ENCODE data around the gene TYW1B. TPM values are rescaled to one million over a fixed set of nuclear protein-coding genes. Genes with fewer than 3 reads are reported as not detected.
A peak's percentile ranks its signal among the peaks of the same experiment; 100 is the strongest.
"Not testable (repeated sequence)": the region's sequence is repeated elsewhere in the genome, so short reads cannot be mapped to it uniquely, and the experiment has no call there.

Gene TYW1B
- total and polyA plus RNA-seq, 2 donors (not counting 1 experiment from before 2014, with no cell fraction given) = 4.7 to 6.1 TPM

- Histone ChIP-seq H4K20me1 (ENCODE audit: control insufficient read depth, extremely low read depth, insufficient read depth, low read length) (no peaks in the 10 kb centered on the region), H3K9ac (ENCODE audit: insufficient read depth, low read length) (no peak overlapping the region), H3K9me3 (ENCODE audit: control insufficient read depth, insufficient read depth, low read depth, low read length) (no peaks in the 10 kb centered on the region), H3K36me3 (ENCODE audit: control insufficient read depth, insufficient read depth, low read length) (no peaks in the 10 kb centered on the region), H3K27me3 (ENCODE audit: control insufficient read depth, insufficient read depth, low read length) (no peaks in the 10 kb centered on the region), H2AFZ (ENCODE audit: low read length) (no peak overlapping the region), H3K27ac (ENCODE audit: insufficient read depth, low read length) (no peak overlapping the region), H3K4me2 (ENCODE audit: extremely low read depth, insufficient read depth, low read length) (no peak overlapping the region), H3K4me3 (replicated peaks in 1 of 4; ENCODE audit: control extremely low read depth in 1 of 4, insufficient read depth in 1 of 4, low read depth in 3 of 4, low read length in 4 of 4) (no peak overlapping the region), H3K79me2 (ENCODE audit: control insufficient read depth, insufficient read depth, low read length) (no peaks in the 10 kb centered on the region), H3K4me1 (ENCODE audit: control insufficient read depth, extremely low read depth, insufficient read depth, low read length) (no peaks in the 10 kb centered on the region)
- TF ChIP-seq CTCF (conservative IDR thresholded peaks at IDR 0.05 in 1 of 2, IDR thresholded peaks at IDR 0.05 in 1 of 2; ENCODE audit: low read depth in 1 of 2, low read length in 2 of 2) = no peak
- no peak for TF ChIP-seq EZH2 (IDR thresholded peaks at IDR 0.05; ENCODE audit: low read length, missing control alignments)
- DNase-seq (ENCODE audit: low read depth in 2 of 2) = no peak
Measured at GRCh38 chr7:72753781-72754180, 74.2 kb downstream of the TYW1B start.

- not testable (repeated sequence) for H4K20me1 ChIP-seq (ENCODE audit: control insufficient read depth, extremely low read depth, insufficient read depth, low read length); H3K4me1 ChIP-seq (ENCODE audit: control insufficient read depth, extremely low read depth, insufficient read depth, low read length); H3K9me3 ChIP-seq (ENCODE audit: control insufficient read depth, insufficient read depth, low read depth, low read length); H3K27me3 ChIP-seq (ENCODE audit: control insufficient read depth, insufficient read depth, low read length); DNase-seq (ENCODE audit: low read depth in 2 of 2); H3K9ac ChIP-seq (ENCODE audit: insufficient read depth, low read length); H3K36me3 ChIP-seq (ENCODE audit: control insufficient read depth, insufficient read depth, low read length); H3K4me2 ChIP-seq (ENCODE audit: extremely low read depth, insufficient read depth, low read length); H3K4me3 ChIP-seq (replicated peaks in 1 of 4; ENCODE audit: control extremely low read depth in 1 of 4, insufficient read depth in 1 of 4, low read depth in 3 of 4, low read length in 4 of 4); H2AFZ ChIP-seq (ENCODE audit: low read length); H3K79me2 ChIP-seq (ENCODE audit: control insufficient read depth, insufficient read depth, low read length); H3K27ac ChIP-seq (ENCODE audit: insufficient read depth, low read length)
Measured at GRCh38 chr7:72753229-72753628, 74.8 kb downstream of the TYW1B start.

- TF ChIP-seq CTCF (conservative IDR thresholded peaks at IDR 0.05 in 1 of 2, IDR thresholded peaks at IDR 0.05 in 1 of 2; ENCODE audit: low read depth in 1 of 2, low read length in 2 of 2) = peak in 1 of 2 donors; percentile 23
- TF ChIP-seq EZH2 (IDR thresholded peaks at IDR 0.05; ENCODE audit: low read length, missing control alignments) = no peak
- Histone ChIP-seq H2AFZ (ENCODE audit: low read length) (no peak overlapping the region), H3K79me2 (ENCODE audit: control insufficient read depth, insufficient read depth, low read length) (no peaks in the 10 kb centered on the region), H3K27me3 (ENCODE audit: control insufficient read depth, insufficient read depth, low read length) (no peaks in the 10 kb centered on the region), H3K4me2 (ENCODE audit: extremely low read depth, insufficient read depth, low read length) (no peak overlapping the region), H3K36me3 (ENCODE audit: control insufficient read depth, insufficient read depth, low read length) (no peaks in the 10 kb centered on the region), H3K9me3 (ENCODE audit: control insufficient read depth, insufficient read depth, low read depth, low read length) (no peaks in the 10 kb centered on the region), H4K20me1 (ENCODE audit: control insufficient read depth, extremely low read depth, insufficient read depth, low read length) (no peaks in the 10 kb centered on the region), H3K4me3 (replicated peaks in 1 of 4; ENCODE audit: control extremely low read depth in 1 of 4, insufficient read depth in 1 of 4, low read depth in 3 of 4, low read length in 4 of 4) (no peak overlapping the region), H3K4me1 (ENCODE audit: control insufficient read depth, extremely low read depth, insufficient read depth, low read length) (no peaks in the 10 kb centered on the region), H3K27ac (ENCODE audit: insufficient read depth, low read length) (no peak overlapping the region), H3K9ac (ENCODE audit: insufficient read depth, low read length) (no peak overlapping the region)
- no peak for DNase-seq (ENCODE audit: low read depth in 2 of 2)
Measured at GRCh38 chr7:72751978-72752377, 76.0 kb downstream of the TYW1B start.

Data from fibroblast of lung (primary cell).